HL-60/S4 treated with retinoic acid at 250 ng/mL for 4 days and 3 days (cell line): ENCODE measurements around the gene H2AZ1.
"Not testable (repeated sequence)": the region's sequence is repeated elsewhere in the genome, so short reads cannot be mapped to it uniquely, and the experiment has no call there.

Source experiments
- in situ Hi-C: fragments of 300-500 bp; cut with MboI; formaldehyde crosslinking; loops from 2 replicates; pipeline ENCODE4 v1.7.0; 2022; ENCODE audit warnings: low sequenced_read_pairs

H2AZ1 gene

DNA sequence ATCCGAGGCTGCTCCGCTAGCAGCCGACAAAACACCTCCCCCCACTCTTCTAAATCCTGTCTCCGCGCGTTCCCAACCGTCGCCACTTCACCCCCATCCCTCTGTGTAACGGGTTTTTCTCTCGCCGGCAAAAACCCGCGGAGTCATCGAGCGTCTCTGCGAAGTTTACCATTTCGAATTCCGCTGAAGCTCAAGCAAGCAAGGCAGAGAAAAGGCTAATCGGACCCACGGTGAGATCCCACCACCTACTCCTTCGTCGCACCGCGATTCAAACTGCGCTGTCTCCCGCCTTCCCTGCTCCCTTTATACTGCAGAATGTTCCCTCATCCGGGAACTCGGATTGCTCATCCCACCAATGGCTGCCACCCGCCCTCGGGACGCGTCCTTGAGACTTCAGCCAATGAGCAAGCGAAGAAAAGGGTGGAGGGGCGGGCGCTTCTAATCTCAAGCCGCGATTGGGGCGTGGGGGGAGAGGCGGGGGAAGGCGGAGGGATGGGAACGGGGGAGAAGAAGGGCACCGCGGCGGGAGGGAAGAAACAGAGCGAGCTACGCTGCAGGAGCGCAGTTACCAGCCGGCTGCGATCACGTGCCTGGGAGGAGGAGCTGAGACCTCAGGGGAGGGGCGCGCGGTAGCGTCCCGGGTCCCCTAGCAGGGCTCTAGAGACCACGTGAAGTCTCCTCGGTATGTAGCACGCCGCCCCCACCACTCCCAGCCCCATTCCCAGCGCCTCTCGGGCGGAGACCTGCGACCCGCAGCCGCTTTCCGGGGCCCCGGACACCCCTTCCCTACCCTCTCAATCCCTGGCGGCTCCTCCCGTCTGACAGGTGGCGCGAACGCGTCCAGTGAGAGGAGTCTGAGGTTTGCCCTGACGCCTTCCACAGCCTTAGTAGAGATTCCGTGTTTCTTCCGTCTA is at the start of gene H2AZ1:
Gene H2AZ1 (minus strand): TSS at position 277 of the 914 bp plus-strand sequence. CDS start 105 bp downstream, at position 172.
- in situ Hi-C loops, result no loop called here

DNA sequence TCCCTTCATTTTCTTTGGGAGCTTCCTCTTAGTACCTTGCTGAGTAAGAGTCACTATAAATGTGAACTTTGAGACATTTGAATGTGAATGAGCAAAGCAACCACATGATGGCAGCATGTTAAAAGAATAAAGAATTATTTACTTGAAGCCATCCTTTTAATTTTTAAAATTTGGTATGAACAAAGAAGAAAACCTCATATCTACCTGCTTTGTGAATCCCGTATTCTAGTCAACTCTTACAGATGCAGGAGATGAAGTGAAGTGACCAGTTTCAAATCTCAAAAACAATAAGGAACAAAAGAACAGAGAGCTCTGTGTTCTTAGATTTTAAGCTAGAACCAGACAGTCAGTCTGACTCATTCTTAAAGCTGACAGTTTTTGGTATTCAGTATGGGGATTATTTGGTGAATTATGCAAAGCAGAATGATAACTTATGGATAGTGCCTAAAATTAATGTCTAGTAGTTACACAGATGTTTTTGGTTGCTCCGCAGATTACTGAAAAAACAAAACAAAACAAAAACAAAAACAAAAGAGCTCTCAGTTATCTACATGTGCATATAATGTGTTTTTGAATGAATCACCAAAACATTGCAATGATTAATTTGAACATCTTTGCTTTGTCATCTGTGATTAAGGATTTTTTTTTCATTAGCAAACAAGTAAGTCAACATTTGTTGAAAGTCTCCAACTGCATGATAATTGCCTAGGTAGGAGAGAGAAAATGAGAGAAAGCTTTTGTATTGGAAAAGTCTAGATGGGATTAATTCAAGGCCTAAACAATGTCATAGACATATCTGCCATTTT is 48.2 kb upstream of the H2AZ1 start:
- in situ Hi-C loops, result no loop called here

DNA sequence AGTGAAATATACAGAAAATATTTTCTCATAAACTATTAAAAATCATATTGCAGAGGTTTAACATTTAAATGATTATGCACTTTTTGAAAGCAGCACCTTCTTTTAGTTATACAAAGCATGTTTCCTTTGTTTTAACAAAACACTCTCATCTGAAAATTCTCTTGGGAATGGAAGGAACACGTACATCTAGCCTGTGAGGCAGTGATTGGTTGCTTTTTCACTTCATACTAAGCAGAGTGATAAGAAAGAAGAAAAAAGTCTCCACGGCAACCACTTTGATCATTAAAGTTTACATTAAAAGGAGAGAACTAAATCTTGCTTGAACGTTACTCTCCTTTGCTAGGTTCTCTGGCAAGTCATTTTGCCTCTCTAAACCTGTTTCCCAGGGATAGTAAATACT is 41.7 kb upstream of the H2AZ1 start:
- in situ Hi-C loops, result no loop called here

DNA sequence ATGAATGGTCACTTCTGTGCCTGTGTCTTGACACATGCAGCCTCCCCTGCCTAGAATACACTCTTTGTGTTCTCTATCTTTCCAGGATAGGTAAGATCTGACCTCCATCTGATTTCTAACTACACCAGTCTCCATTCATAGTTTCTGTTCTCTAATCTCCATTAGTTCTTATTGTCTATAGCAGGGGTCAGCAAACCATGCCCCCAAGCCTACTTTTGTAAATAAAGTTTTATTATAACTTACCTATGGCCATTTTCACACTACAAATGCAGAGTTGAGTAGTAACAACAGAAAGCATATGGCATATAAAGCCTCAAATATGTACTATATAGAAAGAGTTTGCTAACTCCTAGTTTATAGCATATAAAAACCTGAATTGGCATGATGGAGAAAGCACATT is 37.6 kb upstream of the H2AZ1 start:
- in situ Hi-C loops, result no loop called here

DNA sequence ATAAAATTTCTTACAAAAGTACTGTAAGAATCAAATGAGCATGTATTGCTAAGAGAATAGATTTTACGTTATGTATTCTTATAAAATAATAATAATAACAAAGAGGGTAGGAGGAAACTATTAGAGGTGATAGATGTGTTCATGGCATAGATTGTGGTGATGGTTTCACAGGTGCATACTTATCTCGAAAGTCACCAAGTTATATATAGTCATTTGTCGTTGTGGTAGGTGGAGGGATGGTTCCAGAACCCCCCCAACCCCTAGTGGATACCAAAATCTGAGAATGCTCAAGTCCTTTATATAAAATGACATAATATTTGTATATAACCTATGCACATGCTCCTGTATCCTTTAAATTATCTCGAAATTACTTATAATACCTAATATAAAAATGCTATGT is 36.7 kb upstream of the H2AZ1 start:
- in situ Hi-C loops, result no loop called here

DNA sequence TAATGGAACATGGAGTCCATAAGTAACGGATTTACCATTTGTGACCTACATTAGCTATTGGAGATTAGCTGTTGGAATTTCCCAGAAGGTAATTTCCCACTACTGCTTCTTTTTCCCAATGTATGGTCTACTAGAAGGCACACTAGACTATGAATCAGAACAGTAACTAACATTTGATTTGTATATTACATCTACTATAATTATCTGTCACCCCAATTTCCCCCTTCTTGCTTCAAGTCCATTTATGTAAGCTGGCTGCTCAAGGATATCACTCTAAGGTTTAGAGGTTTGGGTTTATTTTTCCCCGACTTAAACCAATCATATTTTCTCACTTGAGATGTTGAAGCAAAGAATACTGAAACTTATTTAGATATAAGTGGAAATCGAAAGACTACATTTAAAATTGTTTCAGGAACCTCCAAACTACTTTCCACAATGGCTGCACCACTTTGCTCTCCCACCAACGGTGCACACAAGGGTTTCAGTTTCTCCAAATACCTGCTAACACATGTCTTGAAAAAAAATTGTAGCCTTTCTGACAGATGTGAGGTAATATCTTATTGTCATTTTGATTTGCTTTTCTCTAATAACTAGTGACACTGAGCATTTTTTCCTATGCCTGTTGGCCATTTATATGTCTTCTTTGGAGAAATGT is 33.3 kb upstream of the H2AZ1 start:
- in situ Hi-C loops, result no loop called here

DNA sequence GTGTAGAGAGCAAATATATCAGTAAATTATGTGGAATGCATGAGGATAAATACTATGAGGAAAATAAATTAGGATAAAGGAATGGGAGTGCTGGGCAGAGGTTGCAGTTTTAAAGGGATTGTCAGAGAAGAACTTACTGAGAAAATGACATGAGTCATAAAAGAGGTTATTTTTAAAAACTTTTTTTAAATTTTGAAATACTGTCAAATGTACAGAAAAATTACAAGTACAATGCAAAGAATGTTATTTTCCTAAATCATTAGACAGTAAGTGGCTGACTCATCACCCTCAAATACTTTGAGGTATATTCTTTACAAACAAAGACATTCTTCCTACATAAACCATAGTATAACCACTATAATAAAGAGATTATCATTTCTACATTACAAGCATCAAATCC is 29.8 kb upstream of the H2AZ1 start:
- in situ Hi-C loops, result no loop called here

DNA sequence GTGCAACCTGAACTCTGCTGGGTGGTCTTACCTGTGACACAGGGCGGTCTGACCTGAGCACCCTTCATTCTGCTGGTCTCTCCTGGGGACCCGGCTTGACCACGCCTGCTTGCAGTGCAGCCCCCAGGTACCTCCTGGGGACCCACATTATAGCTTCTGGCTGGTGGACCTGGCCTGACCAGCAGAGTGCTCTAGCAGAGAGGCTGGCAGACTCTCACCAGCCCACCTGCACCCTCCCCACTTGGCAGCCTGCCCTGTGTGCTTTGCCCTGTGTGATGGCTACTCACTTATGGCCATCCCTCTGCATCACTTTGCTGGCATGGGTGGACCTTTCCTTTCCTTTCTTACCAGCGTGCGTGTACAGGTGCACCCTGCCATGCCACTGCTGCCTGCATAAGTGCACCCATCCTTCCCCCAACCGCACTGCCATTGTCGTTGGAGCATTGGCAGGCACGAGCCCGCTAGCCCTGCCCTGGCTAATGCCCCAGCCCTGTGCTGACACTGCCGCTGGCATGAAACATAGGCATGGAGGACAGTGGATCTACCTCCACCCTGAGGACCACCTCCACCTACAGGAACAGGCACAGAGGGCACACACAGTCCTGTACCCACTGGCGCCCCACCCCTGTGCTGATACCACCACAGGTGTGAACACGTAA is 21.5 kb upstream of the H2AZ1 start:
- in situ Hi-C loops, result no loop called here

DNA sequence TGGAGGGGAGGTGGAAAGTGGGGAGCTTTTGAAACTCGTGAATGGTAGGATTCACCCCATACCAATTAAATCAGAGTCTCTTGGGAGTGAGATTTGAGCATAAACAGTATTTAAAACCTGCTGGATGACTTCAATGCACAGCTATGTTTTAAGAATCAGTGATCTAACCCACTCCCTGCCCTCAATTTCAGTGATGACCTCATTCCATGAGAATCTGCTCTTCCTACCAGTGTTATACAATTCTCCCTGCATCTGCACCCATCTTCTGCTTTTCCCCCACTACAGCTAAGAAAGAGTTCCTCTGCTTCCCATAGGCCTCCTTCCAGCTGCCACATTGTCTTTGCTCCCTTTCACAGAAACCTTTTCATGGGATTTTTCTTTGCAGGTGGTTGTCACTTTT is 18.3 kb upstream of the H2AZ1 start:
- in situ Hi-C loops, result no loop called here

DNA sequence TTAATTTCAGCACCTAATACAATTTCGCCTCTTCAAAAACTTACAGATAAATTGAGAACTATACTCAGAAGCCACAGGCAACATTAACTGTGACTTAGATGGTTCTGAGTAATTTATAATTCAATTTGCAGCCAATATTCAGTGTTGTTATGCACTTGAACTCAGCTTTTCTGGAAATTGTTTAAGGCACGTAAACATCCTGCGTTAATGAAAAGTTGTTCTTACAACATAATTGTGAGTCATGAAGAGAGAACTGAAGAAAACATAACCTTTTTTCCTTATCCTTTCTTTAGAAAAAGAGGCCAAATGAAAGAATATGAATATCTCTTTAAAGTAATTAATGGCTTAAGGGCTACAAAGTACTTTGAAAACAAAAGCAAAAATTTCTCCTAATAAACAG is 16.6 kb upstream of the H2AZ1 start:
- in situ Hi-C loops, result no loop called here

DNA sequence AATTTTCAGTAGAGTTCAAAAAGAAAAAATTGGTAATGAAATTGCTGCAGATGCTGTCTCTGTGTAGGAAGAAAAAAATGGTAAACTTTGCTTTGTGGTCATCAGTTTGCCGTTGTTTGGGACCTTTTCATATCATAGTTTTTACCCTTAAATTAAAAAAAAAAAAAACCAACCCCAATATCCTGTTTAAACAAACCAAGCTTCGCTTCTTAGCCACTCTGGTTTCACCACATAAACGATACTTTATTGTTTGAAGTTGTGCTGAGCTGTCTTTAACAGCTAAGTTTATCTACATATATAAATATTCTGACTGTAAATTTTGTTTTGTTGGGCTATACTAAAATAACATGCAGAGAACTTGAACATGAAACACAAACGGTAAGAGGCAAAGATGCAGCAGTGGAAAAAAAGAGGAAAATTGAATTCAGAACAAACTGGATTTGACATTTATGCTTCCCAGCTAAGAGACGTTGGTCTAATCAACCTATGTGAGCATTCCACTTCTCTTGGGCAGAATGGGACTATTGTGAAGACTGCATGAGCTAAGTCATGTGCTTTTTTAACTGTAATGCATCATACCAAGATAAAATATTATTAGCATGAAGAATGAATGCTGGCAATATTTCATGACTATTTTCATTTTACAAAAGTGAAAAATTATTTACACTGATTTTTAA is 15.7 kb upstream of the H2AZ1 start:
- in situ Hi-C loops, result no loop called here

DNA sequence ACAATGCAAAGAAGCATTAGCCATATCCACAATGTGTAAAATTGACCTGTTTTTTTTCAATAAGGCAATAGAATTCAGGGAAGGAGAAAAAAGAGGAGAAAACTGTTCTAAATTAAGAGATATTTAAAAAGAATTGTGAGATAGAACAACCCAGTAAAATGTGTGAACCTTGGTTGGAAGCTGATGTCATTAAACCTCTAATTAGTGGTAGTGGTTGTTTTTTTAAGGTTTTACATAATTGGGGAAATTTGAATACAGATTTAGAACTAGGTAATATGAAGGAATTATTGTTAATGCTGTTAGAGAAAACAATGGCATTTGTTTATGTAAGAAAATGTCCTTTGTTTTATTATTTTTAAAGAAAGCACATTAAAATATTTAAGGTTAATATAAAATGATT is 15.1 kb upstream of the H2AZ1 start:
- in situ Hi-C loops, result no loop called here

DNA sequence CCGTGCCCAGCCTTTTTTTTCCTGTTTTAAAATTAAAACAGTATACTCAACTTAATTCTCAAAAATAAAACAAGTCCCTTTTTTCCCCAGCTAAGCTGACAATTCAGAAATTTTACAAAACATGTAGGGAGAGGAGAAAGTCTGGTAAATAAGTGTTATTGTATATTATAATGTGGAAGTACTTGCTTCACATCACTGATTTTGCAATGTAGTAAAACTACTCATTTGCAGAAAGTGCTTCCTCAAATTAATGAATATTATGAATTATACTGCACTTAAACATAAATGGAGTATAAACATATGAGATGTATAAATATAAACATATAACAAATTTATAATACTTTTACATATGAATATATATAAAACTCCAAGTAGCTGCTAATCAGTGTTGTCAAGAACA is 11.6 kb upstream of the H2AZ1 start:
- in situ Hi-C loops, result no loop called here

DNA sequence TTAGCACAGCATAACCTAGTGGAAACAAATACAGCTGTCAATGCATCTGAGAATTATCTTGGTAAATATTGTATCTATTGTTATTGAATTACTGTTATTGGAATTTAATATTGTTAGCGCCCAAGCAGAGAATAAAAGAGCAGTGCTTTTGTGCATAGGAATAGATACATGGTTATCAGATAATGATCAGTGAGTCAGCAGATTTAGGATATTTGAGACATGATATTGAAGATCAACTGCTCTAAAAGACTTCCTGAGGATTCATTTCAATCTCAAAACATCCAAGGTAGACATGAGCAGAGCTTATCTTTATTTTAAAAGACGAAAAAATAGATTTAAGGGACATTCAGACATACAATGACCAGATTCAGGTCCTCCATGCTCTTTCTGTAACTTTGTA is 10.6 kb upstream of the H2AZ1 start:
- in situ Hi-C loops, result no loop called here

DNA sequence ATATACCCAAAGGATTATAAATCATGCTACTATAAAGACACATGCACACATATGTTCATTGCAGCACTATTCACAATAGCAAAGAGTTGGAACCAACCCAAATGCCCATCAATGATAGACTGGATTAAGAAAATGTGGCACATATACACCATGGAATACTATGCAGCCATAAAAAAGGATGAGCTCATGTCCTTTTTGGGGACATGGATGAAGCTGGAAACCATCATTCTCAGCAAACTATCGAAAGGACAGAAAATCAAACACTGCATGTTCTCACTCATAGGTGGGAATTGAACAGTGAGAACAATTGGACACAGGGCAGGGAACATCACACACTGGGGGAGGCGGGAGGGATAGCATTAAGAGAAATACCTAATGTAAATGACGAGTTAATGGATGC is 8.1 kb upstream of the H2AZ1 start:
- in situ Hi-C loops, result not testable (repeated sequence)

DNA sequence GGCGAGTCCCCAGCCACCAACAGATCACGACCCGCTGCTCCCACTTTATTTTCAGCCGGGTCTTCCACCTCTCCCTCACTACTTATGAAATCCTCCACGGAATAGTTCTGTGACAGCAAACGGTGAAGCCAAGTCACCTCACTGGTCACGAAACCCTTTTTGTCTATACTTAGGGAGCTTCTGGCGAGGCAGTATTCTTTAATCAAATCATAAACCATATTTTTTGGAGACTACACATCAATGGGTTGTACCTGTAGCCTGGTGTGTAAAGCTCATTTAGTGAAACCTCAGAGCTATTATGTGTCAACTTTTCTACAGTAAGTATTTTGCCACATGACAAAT is 809 bp upstream of the H2AZ1 start:
- in situ Hi-C loops, result no loop called here

DNA sequence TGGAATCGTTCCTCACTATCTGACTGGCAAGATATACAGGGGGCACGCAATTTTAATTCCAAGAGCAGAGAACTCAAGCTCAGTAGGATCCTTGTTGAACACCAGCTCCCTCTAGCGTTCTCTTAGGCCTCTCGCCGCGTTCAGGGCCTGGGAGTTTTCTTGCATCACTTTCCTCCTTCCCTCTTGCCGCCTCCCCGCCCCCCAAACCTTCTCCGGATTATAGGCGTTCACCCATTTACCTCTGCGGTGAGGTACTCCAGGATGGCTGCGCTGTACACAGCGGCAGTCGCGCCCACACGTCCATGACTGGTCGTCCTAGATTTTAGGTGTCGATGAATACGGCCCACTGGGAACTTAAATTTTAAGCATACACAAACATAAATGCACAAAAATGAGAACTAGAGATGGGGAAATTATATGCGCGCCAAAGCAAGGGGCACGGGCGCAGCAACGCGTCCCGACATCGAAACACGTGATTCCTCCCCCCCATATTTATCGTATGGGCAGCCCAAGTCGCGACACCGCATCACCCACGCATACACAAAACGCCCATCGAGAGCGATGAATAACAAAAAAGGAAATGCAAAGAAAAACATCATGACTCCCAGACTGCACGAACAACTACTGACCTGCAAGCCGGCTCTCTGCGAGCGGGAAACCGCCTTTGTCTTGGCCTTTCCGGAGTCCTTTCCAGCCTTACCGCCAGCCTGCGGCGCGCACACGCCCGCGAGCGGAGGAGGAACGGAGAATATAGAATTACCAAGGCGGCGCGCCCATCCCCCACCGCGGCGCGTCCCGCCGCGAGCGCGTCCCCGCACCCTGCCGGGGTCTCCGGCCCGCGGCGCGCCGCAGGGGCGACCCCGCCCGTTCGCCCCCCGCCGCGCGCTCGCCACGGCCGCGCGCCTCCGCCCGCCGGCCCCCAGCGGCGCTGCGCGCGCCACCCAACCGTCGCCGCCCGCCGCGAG is 759 bp downstream of the H2AZ1 start:
- in situ Hi-C loops, result no loop called here

DNA sequence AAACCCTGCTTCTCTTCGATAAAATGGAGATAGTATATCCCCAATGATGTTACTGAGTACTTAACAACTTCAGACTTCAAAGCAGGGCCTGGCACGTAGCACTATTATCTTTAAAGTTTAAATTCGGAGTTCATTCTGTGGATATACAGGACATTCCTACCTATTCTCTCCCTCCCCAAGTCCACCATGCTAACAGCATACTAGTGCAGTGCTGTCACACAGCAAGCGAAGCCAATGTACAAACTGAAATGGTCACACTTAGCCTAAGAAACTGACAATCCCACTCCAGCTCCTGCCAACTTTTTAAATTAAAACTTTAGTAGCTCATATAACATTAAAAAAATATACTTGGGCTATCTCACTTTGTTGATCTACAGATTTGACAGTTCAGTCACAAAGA is 2.5 kb downstream of the H2AZ1 start:
- in situ Hi-C loops, result no loop called here

DNA sequence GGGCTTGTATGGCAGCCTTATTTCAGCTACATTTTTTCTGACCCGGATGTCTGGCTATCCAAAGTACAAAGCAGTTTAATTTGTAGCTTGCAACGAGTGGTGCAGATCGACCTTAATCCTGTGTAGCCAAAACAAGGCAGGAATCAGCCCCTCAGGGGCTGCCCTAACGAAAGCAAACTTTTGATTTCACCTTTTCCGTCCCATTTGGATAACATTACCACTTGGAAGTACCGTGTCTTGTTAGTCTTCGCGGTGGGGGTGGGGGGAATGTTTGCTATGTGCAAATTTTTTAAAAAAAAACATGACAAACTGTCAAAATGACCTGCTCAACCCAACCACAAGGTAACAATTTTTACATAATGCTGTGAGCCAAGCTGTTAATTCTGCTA is 2.9 kb downstream of the H2AZ1 start:
- in situ Hi-C loops, result no loop called here
